ENCODE results near the gene SMPD3. TPM values are rescaled to one million over a fixed set of nuclear protein-coding genes. Genes with fewer than 3 reads are reported as not detected.

Gene SMPD3
- total and polyA plus RNA-seq, 3 donors from 2014 or later = 13.3 to 23.4 (median 20.6) TPM

DNA sequence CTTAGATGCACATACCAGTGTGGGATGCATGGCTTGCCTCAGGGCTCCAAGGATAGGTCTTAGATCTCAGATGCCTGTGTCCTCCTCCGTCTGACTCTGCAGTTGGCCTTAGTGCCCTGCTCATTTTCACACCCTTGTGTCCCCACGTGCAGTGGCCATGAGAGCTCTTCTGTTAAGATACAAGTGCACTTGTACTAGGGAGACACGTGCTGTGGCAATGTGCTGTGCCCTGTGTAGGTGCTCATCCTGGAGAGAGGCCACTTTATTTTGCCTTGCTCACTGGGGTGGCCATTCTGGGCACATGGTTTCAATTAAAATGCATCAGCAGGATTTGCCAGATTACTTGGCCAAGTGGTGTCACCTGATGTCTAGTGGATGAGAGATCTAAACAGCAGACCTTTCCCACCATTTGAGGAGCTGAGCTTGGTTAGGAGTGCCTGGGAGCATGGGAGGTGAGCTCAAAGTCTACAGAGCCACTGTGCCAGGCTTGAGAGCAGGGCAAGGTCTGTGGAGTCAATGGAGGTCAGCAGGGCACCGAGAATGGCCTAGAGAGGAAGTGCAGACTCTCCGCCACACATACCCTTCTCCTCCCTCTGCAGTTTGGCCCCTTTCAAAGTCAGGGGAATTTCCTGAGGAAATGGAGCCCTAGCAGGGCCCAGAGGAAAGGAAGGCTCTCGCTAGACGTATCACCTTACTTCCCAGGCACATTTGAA lies 25.2 kb upstream of the SMPD3 start:
- H3K27ac ChIP-seq = no peak overlapping the region
- TF ChIP-seq, protein P1, sequence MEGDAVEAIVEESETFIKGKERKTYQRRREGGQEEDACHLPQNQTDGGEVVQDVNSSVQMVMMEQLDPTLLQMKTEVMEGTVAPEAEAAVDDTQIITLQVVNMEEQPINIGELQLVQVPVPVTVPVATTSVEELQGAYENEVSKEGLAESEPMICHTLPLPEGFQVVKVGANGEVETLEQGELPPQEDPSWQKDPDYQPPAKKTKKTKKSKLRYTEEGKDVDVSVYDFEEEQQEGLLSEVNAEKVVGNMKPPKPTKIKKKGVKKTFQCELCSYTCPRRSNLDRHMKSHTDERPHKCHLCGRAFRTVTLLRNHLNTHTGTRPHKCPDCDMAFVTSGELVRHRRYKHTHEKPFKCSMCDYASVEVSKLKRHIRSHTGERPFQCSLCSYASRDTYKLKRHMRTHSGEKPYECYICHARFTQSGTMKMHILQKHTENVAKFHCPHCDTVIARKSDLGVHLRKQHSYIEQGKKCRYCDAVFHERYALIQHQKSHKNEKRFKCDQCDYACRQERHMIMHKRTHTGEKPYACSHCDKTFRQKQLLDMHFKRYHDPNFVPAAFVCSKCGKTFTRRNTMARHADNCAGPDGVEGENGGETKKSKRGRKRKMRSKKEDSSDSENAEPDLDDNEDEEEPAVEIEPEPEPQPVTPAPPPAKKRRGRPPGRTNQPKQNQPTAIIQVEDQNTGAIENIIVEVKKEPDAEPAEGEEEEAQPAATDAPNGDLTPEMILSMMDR (IDR thresholded peaks at IDR 0.05) = no peak
- no peak for TF ChIP-seq POLR2A (IDR thresholded peaks at IDR 0.05)
- no peaks in the 10 kb centered on the region for H3K9me3 ChIP-seq
- H3K4me3 ChIP-seq = no peak overlapping the region
- intact Hi-C loops (cut with DNase I; ENCODE audit: low total_unique reads) = no loop called here
- H3K27me3 ChIP-seq = no peaks in the 10 kb centered on the region
- H3K36me3 ChIP-seq (ENCODE audit: low read depth, missing control alignments) = no peaks in the 10 kb centered on the region
- WGBS, 2 donors = 79 to 87% methylated on average over 6 to 7 of the region's 7 CpGs
- DNase-seq = no peak
- H3K4me1 ChIP-seq = peaks cover 11% of the 10 kb centered on the region

- Histone ChIP-seq H3K27me3 (no peaks in the 10 kb centered on the region), H3K4me3 (no peak overlapping the region), H3K27ac (no peak overlapping the region), H3K36me3 (ENCODE audit: low read depth, missing control alignments) (no peaks in the 10 kb centered on the region), H3K4me1 (peaks cover 11% of the 10 kb centered on the region), H3K9me3 (no peaks in the 10 kb centered on the region)
- intact Hi-C loops (cut with DNase I; ENCODE audit: low total_unique reads) = no loop called here
- no peak for TF ChIP-seq POLR2A (IDR thresholded peaks at IDR 0.05)
- TF ChIP-seq, protein P1 (IDR thresholded peaks at IDR 0.05) = no peak
- DNase-seq = no peak
- WGBS, 2 donors = 91 to 100% methylated on average over 5 of the region's 5 CpGs
These were observed 24.3 kb upstream of the SMPD3 start for GRCh38 chr16:68472581-68472980.

- H3K4me1 ChIP-seq = peaks cover 11% of the 10 kb centered on the region
- no peaks in the 10 kb centered on the region for H3K9me3 ChIP-seq
- peak; percentile 41 for DNase-seq
- intact Hi-C loops (cut with DNase I; ENCODE audit: low total_unique reads) = no loop called here
- TF ChIP-seq POLR2A (IDR thresholded peaks at IDR 0.05) = no peak
- TF ChIP-seq, protein P1 (IDR thresholded peaks at IDR 0.05) = no peak
- no peak overlapping the region for H3K4me3 ChIP-seq
- no peaks in the 10 kb centered on the region for H3K27me3 ChIP-seq
- no peaks in the 10 kb centered on the region for H3K36me3 ChIP-seq (ENCODE audit: low read depth, missing control alignments)
- WGBS, 2 donors = 43 to 44% methylated on average over 8 to 11 of the region's 11 CpGs
- H3K27ac ChIP-seq = peak overlapping the region in 1 of 2 donors; percentile 76
These were observed 22.3 kb upstream of the SMPD3 start for GRCh38 chr16:68470461-68471150.

DNA sequence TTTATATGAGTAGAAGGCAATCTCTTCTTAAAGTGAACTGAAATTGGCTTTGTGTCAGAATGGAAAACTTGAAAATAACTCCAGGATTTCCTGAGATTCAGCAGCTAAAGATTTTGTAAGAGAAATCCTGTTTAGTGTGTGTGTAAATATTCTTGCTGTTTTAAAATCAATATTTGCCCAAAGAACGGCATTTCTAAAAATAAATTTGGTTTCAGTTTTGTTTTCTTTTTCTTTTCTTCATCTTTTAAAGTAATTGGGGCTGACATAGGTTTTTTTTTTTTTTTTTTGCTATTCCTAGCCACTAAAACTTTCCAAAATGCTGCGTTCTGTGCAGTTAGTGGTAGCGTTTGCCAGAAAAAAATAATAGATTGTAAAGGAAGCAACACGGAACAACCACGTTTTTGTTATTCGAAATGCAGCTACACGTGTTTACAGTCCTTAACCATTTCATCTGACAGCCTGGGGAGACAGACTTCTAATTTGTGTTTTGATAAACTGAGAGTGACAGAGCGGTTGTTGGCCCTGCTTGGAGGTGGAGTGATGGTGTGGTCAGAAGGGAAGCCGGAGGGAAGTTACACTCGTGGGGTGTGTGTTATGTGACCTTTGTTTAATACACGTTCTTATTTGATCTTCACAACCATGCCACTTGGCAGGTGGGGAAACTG lies 21.6 kb upstream of the SMPD3 start:
- intact Hi-C loops (cut with DNase I; ENCODE audit: low total_unique reads) = no loop called here
- DNase-seq = no peak
- TF ChIP-seq, protein P1 (IDR thresholded peaks at IDR 0.05) = no peak
- no peak for TF ChIP-seq POLR2A (IDR thresholded peaks at IDR 0.05)
- peaks cover 11% of the 10 kb centered on the region for H3K4me1 ChIP-seq
- no peak overlapping the region for H3K4me3 ChIP-seq
- 36 to 38% methylated on average over 11 of the region's 11 CpGs for WGBS, 2 donors
- H3K9me3 ChIP-seq = no peaks in the 10 kb centered on the region
- no peaks in the 10 kb centered on the region for H3K36me3 ChIP-seq (ENCODE audit: low read depth, missing control alignments)
- H3K27ac ChIP-seq = peak overlapping the region in 1 of 2 donors; percentile 76
- H3K27me3 ChIP-seq = no peaks in the 10 kb centered on the region
